ENCODE data around the gene RTKN. TPM values are rescaled to one million over a fixed set of nuclear protein-coding genes. Genes with fewer than 3 reads are reported as not detected.

Gene RTKN
- total RNA-seq, 3 donors from 2014 or later, result 0.47 to 1.0 (median 0.71) TPM

- H3K36me3 Mint-ChIP-seq (ENCODE audit: insufficient read depth), result no peaks in the 10 kb centered on the region
- no peaks in the 10 kb centered on the region for H3K9me3 Mint-ChIP-seq
- H3K27me3 Mint-ChIP-seq (ENCODE audit: low read depth), result peaks cover 4% of the 10 kb centered on the region
- H3K4me3 Mint-ChIP-seq, result no peak overlapping the region
- no peaks in the 10 kb centered on the region for H3K4me1 Mint-ChIP-seq (ENCODE audit: low read depth)
- DNase-seq (no peak), ATAC-seq (peak in 1 of 2 donors; percentile 55)
Observed at GRCh38 chr2:74399785-74400184, 42.0 kb downstream of the RTKN start.

GRCh38 chr2:74396149-74396548 lies 45.6 kb downstream of the RTKN start:
- Mint-ChIP-seq H3K4me1 (ENCODE audit: low read depth) (no peaks in the 10 kb centered on the region), H3K4me3 (no peak overlapping the region), H3K27me3 (ENCODE audit: low read depth) (peaks cover 5% of the 10 kb centered on the region), H3K36me3 (ENCODE audit: insufficient read depth) (no peaks in the 10 kb centered on the region), H3K9me3 (no peaks in the 10 kb centered on the region)
- ATAC-seq, result no peak
- DNase-seq, result no peak

- DNase-seq, result no peak
- ATAC-seq, result no peak
- no peaks in the 10 kb centered on the region for H3K9me3 Mint-ChIP-seq
- H3K36me3 Mint-ChIP-seq (ENCODE audit: insufficient read depth), result no peaks in the 10 kb centered on the region
- no peak overlapping the region for H3K4me3 Mint-ChIP-seq
- H3K4me1 Mint-ChIP-seq (ENCODE audit: low read depth), result no peaks in the 10 kb centered on the region
- peaks cover 5% of the 10 kb centered on the region for H3K27me3 Mint-ChIP-seq (ENCODE audit: low read depth)
Observed at GRCh38 chr2:74393525-74393924, 48.2 kb downstream of the RTKN start.

- no peaks in the 10 kb centered on the region for H3K4me1 Mint-ChIP-seq (ENCODE audit: low read depth)
- no peaks in the 10 kb centered on the region for H3K9me3 Mint-ChIP-seq
- DNase-seq (no peak), ATAC-seq (no peak)
- H3K36me3 Mint-ChIP-seq (ENCODE audit: insufficient read depth), result no peaks in the 10 kb centered on the region
- peaks cover 5% of the 10 kb centered on the region for H3K27me3 Mint-ChIP-seq (ENCODE audit: low read depth)
- no peak overlapping the region for H3K4me3 Mint-ChIP-seq
Observed at GRCh38 chr2:74392449-74392743, 49.3 kb downstream of the RTKN start.

- H3K27me3 Mint-ChIP-seq (ENCODE audit: low read depth), result peaks cover 5% of the 10 kb centered on the region
- ATAC-seq, result peak; percentile 92 to 94
Observed at GRCh38 chr2:74391580-74392448, 49.9 kb downstream of the RTKN start.

GRCh38 chr2:74391209-74391579 lies 50.5 kb downstream of the RTKN start:
- peaks cover 5% of the 10 kb centered on the region for H3K27me3 Mint-ChIP-seq (ENCODE audit: low read depth)
- ATAC-seq, result peak in 1 of 2 donors; percentile 49
- no peaks in the 10 kb centered on the region for H3K9me3 Mint-ChIP-seq
- no peaks in the 10 kb centered on the region for H3K4me1 Mint-ChIP-seq (ENCODE audit: low read depth)
- DNase-seq, result no peak
- H3K4me3 Mint-ChIP-seq, result no peak overlapping the region
- no peaks in the 10 kb centered on the region for H3K36me3 Mint-ChIP-seq (ENCODE audit: insufficient read depth)

More at GRCh38 chr2:74391580-74392448, 49.9 kb downstream of the RTKN start:
- no peak overlapping the region for H3K4me3 Mint-ChIP-seq
- H3K36me3 Mint-ChIP-seq (ENCODE audit: insufficient read depth), result no peaks in the 10 kb centered on the region
- no peaks in the 10 kb centered on the region for H3K9me3 Mint-ChIP-seq
- DNase-seq, result peak; percentile 95
- H3K4me1 Mint-ChIP-seq (ENCODE audit: low read depth), result no peaks in the 10 kb centered on the region

GRCh38 chr2:74390606-74391005 lies 51.1 kb downstream of the RTKN start:
- Mint-ChIP-seq H3K4me1 (ENCODE audit: low read depth) (no peaks in the 10 kb centered on the region), H3K9me3 (no peaks in the 10 kb centered on the region), H3K4me3 (no peak overlapping the region), H3K27me3 (ENCODE audit: low read depth) (peaks cover 5% of the 10 kb centered on the region), H3K36me3 (ENCODE audit: insufficient read depth) (no peaks in the 10 kb centered on the region)
- ATAC-seq (no peak), DNase-seq (no peak)

GRCh38 chr2:74387346-74387745 lies 54.4 kb downstream of the RTKN start:
- Mint-ChIP-seq H3K9me3 (no peaks in the 10 kb centered on the region), H3K4me3 (no peak overlapping the region), H3K27me3 (ENCODE audit: low read depth) (no peaks in the 10 kb centered on the region), H3K4me1 (ENCODE audit: low read depth) (no peaks in the 10 kb centered on the region), H3K36me3 (ENCODE audit: insufficient read depth) (peaks cover 4% of the 10 kb centered on the region)
- ATAC-seq (no peak), DNase-seq (no peak)

- Mint-ChIP-seq H3K9me3 (no peaks in the 10 kb centered on the region), H3K4me3 (no peak overlapping the region), H3K36me3 (ENCODE audit: insufficient read depth) (peaks cover 11% of the 10 kb centered on the region), H3K4me1 (ENCODE audit: low read depth) (peaks cover 16% of the 10 kb centered on the region), H3K27me3 (ENCODE audit: low read depth) (no peaks in the 10 kb centered on the region)
- DNase-seq (no peak), ATAC-seq (no peak)
Observed at GRCh38 chr2:74385396-74385795, 56.3 kb downstream of the RTKN start.

- H3K4me3 Mint-ChIP-seq, result no peak overlapping the region
- no peaks in the 10 kb centered on the region for H3K9me3 Mint-ChIP-seq
Observed at GRCh38 chr2:74384051-74384450, 57.7 kb downstream of the RTKN start.

GRCh38 chr2:74383254-74383653 lies 58.5 kb downstream of the RTKN start:
- Mint-ChIP-seq H3K36me3 (ENCODE audit: insufficient read depth) (peaks cover 15% of the 10 kb centered on the region), H3K9me3 (no peaks in the 10 kb centered on the region), H3K27me3 (ENCODE audit: low read depth) (no peaks in the 10 kb centered on the region), H3K4me1 (ENCODE audit: low read depth) (peaks cover 30% of the 10 kb centered on the region), H3K4me3 (no peak overlapping the region)
- DNase-seq (no peak), ATAC-seq (no peak)

More at GRCh38 chr2:74384051-74384450, 57.7 kb downstream of the RTKN start:
- peaks cover 28% of the 10 kb centered on the region for H3K4me1 Mint-ChIP-seq (ENCODE audit: low read depth)
- DNase-seq (no peak), ATAC-seq (no peak)
- no peaks in the 10 kb centered on the region for H3K27me3 Mint-ChIP-seq (ENCODE audit: low read depth)
- H3K36me3 Mint-ChIP-seq (ENCODE audit: insufficient read depth), result peaks cover 11% of the 10 kb centered on the region

- no peak for ATAC-seq
- DNase-seq, result no peak
- peaks cover 24% of the 10 kb centered on the region for H3K36me3 Mint-ChIP-seq (ENCODE audit: insufficient read depth)
- H3K27me3 Mint-ChIP-seq (ENCODE audit: low read depth), result no peaks in the 10 kb centered on the region
- H3K4me1 Mint-ChIP-seq (ENCODE audit: low read depth), result peaks cover 30% of the 10 kb centered on the region
- H3K4me3 Mint-ChIP-seq, result no peak overlapping the region
- H3K9me3 Mint-ChIP-seq, result no peaks in the 10 kb centered on the region
Observed at GRCh38 chr2:74381751-74382150, 60.0 kb downstream of the RTKN start.

GRCh38 chr2:74379851-74380789 lies 61.6 kb downstream of the RTKN start, which contains the start of gene DCTN1:
DCTN1 (minus strand) TSS chr2:74380311; CDS start chr2:74380037, 274 bp downstream.
- Mint-ChIP-seq H3K4me1 (ENCODE audit: low read depth) (peaks cover 30% of the 10 kb centered on the region), H3K4me3 (peak within 1 kb of the TSS; percentile 42), H3K9me3 (no peaks in the 10 kb centered on the region), H3K36me3 (ENCODE audit: insufficient read depth) (peaks cover 29% of the 10 kb centered on the region), H3K27me3 (ENCODE audit: low read depth) (no peaks in the 10 kb centered on the region)
- ATAC-seq, result peak; percentile 58 to 84
- peak; percentile 15 for DNase-seq

GRCh38 chr2:74378007-74378406 lies 63.7 kb downstream of the RTKN start:
- Mint-ChIP-seq H3K4me3 (no peak overlapping the region), H3K4me1 (ENCODE audit: low read depth) (peaks cover 30% of the 10 kb centered on the region), H3K9me3 (no peaks in the 10 kb centered on the region), H3K27me3 (ENCODE audit: low read depth) (no peaks in the 10 kb centered on the region), H3K36me3 (ENCODE audit: insufficient read depth) (peaks cover 25% of the 10 kb centered on the region)
- DNase-seq, result no peak
- ATAC-seq, result no peak

Measured in activated T-cell treated with anti-CD3 and anti-CD28 coated beads, Interleukin-2, amount 50 U/mL, for 4 hours (primary cell).